ENCODE measurements around the gene TTC19.
"Not testable (repeated sequence)": the region's sequence is repeated elsewhere in the genome, so short reads cannot be mapped to it uniquely, and the experiment has no call there.

Gene TTC19

DNA sequence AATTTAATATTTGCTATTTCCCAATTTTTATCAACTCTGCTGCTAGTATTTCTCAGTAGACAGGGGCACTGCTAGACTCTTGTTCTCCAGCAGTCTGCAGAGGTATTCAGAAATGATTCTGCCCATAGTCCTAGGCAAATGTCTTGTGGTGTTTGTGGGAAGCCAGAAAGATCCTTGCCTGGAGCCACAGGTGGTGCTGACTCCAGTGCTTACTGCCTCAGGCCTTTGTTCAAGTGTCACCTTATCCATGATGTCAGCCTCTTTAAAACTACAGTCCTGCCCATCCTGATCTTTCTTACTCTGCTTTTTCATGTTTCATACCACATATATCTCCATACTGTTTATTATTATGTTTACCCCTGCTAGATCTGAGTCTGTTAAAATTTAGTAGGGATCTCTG, 26.6 kb upstream of the TTC19 start:
- no peak for DNase-seq

DNA sequence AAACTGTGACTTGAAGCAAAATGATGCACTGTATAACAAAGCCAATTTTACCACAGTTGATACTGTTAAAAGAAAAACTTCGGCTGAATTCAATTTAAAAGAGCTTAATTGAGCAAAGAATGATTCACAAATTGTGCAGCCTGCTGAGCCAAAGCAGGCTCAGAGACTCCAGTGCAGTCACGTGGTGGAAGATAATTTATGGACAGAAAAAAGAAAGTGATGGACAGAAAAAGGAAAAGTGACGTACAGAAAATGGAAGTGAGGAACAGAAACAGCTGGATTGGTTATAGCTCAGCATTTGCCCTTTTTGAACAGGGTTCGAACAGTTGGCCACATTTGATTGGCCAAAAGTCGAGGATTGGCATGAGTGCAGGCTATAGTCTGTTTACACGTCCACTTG, 25.8 kb upstream of the TTC19 start:
- DNase-seq: no peak

DNA sequence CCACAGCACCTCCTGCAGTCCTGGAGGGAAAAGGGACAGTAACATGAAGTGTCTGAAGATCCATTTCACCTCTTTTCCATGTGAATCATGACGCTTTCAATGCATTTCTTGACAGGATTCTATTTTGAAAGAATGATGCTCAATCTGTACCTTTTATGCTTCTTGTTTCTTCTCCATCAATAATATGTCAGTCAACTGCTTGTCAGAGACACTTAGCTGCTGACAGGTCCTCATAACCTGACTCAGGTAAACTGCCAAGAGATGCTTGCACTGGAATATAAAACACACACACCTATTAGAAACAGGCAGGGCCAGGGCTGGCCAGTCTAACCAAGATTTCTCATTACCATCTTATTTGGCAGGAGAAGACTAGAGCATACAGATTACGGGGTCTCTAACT, 21.7 kb upstream of the TTC19 start:
- DNase-seq: no peak

DNA sequence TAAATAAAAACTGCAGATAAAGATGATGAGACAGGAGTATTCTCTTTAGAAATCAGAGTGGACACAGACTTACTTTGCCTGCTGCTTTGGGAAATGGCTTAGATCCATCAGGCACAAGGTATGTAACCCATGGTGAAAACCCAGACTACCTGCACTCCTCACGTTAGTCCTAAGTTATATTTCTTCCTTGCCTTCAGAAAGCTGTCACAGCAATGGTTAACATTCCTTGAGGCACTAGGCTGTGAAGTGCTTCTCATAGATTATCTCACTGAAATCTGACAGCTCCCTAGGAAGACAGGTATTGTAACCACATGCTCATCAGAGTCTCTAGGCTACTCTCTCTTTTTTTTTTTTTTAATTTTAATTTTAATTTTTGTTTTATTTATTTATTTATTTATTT, 21.0 kb upstream of the TTC19 start:
- no peak for DNase-seq

DNA sequence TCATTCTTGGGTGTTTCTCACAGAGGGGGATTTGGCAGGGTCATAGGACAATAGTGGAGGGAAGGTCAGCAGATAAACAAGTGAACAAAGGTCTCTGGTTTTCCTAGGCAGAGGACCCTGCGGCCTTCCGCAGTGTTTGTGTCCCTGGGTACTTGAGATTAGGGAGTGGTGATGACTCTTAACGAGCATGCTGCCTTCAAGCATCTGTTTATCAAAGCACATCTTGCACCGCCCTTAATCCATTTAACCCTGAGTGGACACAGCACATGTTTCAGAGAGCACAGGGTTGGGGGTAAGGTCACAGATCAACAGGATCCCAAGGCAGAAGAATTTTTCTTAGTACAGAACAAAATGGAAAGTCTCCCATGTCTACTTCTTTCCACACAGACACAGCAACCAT, 20.6 kb upstream of the TTC19 start:
- DNase-seq: not testable (repeated sequence)

DNA sequence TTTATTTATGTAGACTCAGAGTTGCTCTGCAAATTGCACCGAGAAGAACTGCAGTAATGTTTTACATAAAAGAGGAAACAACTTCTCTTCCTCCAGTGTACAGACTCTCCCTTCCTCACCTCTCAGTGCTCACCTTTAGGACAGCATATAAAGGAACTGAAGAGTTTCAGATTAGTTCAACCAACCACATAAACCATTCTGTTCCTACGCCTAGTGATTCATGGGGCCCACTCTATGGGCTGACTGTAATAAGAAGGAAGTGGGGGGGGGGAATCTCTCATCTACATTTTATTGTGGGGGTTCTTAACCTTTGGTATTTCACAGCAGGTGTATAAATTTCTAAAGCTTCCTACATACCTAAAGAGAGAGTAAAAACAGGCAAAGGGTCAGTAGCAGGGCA, 18.4 kb upstream of the TTC19 start:
- DNase-seq: no peak

DNA sequence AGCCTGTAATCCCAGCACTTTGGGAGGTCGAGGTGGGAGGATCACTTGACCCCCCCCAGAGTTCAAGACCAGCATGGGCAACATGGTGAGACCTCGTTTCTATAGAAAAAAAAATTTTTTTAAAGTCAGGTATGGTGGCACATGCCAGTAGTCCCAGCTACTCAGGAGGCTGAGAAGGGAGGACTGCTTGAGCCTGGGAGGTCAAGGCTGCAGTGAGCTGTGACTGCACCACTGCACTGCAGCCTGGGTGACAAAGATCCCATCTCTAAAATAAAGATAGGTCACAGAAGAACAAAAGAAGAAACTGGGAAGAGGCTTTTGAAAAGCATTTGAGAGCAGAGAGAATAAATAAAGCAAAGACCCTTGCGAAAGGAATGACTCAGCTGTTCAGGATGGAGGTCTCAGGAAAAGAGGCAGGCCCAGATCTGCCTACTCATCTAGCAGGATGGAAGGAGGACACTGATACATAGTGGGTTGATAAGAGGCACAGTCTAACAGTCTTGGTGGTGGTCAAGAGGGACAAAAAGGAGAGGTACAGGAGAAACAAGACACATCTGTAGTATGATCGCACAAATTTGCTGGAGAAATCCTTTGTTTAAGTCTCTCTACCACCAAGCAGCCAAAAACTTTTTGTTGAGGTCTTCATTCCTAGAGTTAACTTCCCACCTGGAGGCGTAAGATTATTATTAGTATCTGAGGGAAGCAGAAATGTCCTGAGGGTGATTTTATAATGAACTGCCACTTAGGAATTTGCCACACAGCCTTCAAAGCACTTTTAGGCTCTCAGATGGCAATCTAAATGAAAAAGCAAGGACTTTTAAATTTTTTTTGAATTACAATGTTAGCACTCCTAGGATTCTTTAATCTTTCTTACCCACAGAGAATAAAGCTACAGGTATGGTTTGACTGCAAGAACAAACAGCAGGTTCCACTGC, 17.7 kb upstream of the TTC19 start:
- no peak for DNase-seq

DNA sequence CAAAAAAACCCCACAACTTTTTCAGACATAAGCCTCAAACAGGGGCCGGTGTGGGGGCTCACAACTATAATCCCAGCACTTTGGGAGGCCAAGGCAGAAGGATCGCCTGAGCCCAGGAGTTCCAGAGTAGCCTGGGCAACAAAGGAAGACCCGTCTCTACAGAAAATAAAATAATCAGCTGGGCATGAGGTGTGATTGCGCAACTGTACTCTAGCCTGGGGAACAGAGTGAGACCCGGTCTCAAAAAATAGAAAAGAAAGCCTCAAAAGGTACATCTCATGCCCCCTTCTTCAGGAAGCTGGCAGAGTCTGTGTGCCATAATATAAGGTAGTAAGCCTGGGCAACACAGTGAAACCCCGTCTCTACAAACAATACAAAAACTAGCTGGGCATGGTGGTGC, 3.3 kb upstream of the TTC19 start:
- DNase-seq: no peak

DNA sequence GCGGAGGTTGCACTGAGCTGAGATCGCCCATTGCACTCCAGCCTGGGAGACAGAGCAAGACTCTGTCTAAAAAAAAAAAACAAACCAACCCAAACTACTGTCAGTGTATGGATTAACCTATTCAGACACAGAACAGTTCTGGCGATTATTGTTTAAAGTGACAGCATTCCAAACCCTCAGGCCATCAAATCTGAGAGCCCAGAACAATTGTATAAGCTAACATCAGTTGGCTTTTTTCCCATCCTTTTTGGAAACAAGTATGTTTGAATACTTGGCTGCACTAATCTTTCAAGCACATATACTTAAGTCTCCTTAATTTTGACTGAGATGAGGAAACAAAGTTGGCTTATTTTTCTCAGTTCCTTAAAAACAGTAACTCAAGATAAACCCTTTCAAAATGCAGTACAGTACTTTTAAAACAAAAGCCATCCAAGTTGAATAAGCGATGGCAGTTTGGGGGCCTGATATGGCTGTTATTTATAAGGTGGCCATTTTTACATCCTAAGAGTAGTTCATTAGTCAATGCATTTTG, 1.5 kb upstream of the TTC19 start:
- DNase-seq: no peak

DNA sequence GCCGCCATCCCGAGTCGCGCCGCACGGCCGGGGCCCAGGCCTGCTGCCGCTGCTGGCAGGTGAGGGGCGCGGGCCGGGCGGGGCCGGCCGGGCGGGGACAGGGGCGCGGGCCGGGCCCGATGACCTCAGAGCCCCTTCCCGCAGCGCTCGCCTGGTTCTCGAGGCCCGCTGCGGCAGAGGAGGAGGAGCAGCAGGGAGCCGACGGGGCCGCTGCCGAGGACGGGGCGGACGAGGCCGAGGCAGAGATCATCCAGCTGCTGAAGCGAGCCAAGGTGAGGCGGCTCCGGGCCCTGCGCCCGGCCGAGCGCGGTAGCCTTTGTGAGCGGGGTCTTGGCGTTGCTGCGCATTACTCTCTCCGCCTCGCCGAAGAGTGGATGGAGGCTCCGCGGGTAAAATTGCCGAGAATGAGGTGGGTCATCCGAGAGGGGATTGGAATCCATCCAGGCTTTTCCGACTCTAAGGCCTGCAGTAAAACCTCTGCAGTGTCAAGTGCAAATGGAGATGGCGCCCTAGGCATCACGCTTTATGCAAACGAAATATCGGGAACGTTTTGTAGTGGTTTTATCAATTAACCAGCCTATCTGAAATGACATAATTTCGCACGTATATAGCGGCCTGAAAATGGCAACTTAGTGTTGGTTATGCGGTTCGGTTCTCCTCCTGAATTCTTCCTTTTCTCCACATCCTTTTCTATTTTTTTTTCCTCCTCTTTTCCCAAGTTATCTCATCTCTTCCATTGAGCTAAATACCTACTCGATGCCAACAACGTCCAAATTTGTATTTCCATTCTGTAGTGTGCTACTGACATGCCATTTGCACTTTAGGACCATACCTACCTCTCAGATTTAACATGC, 577 bp downstream of the TTC19 start:
- DNase-seq: peak in 1 of 2 donors; percentile 32

DNA sequence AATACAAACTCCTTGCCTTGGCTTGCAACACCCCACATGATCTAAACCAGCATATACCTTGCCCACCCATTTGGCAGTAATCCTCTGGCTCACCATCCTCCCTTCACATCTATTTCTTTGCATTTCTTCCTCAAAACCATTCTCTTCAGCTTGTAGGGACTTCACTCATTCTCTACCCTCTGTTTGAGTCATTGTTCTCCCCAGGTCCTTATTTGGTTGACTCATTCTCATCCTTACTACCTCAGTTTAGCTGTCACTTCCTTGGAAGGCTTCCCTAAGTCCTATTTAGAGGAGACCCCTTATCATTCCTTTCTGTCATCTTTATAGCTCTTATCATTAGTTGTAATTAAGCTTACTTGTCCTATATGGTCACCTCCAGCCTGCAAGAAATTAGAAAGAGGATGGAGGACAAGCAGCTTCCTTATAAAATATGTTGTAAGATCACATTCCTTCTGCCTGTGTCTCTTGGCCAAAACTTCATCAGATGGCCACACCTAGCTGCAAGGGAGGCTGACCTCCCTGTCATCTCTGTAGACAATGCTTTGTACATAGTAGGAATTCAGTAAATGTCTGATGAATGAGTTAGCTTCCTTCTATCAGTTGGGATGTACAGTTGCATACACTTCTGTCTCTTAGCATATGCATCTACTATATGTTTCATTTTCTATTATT, 1.7 kb downstream of the TTC19 start:
- DNase-seq: no peak

DNA sequence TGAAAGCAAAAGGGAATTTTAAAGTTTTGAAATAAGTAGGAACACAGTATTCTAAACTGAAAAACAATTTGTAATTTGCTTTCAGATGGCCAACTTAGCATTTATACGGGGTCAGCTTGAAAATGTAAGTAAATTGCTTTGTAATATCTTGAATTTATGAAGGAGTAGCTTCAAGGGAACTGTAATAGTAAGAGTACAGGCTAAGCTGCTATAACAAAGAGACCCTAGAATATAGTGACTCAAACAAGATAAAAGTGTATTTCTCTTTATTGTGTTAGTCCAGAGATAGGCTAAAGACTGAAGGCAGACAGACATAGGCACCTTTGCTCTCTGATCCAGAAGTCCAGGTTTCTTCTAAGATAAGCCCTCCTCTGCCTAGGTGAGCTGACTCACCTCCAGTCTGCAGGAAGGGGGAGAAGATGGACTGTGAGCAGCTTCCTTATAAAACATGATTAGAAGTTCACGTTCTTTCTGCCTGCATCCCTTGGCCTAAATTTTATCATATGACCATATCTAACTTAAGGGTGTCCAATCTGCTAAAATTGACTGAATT, 3.2 kb downstream of the TTC19 start:
- no peak for DNase-seq

DNA sequence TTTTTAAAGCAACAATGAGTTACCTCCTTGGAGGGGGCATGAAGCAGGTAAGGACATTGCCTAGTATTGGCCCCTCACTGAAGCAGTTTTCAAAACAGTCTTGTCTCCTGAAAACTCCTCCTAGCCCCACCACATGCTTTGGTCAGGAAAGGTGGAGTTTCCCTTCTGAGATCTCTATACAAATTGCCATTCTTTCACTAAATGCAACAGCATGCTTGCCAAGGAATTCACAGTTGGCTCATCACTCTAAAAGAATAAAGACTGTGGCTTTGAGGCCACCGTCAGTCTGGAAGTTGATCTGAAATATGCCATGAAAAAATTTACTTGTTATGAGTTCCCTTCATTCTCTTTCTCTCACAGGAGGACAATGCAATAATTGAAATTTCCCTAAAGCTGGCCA, 4.2 kb downstream of the TTC19 start:
- DNase-seq: no peak

DNA sequence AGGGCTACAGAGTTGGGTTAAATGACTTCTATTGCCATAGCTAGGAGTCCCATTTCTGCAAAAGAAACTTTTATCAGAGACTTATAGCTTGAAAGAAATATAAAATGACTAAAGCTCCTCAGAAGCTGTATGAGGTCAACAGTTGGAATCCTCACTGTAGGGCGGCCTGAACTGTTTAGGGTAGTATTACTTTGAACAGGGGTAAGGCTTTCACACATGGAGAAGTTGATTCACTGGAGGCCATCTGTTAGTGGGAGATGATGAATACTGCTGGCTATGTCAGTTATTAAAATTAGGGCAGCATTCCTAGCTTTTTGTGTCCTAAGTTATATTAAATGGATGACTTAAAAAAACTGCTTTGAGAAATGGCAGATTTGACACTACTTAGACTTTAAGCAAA, 6.0 kb downstream of the TTC19 start:
- no peak for DNase-seq

DNA sequence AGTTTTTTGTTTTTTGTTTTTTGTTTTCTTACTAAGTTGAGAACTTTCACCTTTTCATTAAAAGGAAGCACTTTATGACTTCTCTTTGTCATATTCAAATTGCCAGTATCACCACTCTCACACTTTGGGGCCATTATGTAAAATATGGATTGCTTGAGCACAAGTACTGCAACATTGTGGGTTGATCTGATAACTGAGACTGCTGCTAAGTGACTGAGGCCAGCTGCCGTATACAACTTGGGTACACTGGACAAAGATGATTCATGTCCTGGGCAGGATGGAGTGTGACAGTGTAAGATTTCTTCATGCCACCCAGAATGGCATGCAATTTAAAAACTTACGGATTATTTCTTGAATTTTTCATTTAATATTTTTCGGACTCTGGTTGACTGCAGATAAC, 7.8 kb downstream of the TTC19 start:
- no peak for DNase-seq

DNA sequence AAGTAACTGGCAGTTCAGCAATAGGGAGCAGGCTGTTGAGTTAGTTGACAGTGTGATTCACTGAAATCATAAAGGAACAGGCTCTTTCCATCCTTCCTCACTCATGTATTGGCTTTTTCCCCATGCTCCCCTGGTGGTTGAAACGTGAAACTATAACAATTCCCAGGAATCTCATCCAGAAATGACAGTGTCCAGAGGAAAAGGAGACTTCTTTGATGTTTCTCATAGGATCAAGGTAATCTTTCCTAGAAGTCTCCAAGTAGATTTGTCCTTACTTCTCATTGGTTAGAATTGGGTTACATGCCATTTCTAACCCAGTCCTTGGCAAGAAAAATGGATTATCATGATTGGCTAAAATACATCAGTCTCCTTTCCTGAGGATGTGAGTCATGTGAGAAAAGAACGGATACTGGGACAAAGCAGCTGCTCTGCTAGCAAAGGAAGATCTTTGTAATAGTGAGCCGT, 14.4 kb downstream of the TTC19 start:
- no peak for DNase-seq

DNA sequence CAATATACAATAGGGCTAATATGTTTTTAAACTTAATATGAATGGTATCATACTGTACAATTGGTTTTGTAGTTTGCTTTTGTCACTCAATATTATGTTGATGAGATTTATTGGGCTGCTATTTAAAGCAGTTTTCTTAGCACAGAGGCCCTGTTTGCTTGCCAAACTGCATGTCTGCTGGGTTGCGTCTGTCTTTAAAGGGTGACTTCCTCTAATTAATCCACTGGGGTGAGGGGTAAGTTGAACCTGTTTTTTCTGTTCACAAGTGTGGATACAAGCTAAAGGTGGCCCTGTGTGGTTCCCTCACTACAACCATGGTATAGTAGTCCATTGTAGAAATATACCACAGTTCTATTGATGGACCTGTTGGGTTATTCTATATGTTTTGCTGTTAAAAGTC, 19.7 kb downstream of the TTC19 start:
- no peak for DNase-seq

DNA sequence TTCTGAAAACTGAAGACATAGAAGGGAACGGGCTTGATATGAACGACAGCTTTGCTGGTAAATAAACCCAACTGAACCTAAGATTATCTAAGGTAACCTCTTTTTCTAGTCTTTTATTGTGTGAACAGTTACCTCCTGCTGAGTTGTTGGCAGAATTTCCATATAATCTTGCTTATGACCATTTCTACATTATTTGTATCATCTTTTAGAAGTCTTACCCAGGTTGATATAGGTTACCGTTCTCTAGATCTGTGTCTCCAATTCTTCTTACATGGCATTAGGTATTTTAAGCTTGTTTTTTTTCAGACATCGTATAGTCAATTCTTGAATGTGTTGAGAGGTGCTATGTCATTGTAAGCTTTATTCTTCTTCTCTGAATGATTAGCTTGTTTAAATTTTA, 24.3 kb downstream of the TTC19 start:
- no peak for DNase-seq

DNA sequence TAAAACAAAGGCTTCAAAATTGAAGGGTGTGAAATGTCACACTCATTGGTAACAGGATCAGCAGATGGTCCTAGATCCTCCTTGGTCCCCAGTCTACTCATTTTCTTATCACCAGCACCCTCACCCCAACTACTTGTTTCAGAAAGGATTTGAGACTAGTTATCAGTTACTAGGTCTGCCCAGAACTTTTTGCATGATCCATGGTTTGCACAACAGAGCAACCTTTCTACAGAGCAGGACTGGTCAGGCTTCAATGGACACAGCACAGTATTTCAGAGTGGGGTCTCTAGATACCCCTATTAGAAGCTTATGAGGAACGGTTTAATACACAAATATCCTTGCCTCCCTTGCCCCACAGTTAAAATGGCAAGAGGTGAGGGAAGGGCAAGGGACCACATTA, 25.6 kb downstream of the TTC19 start:
- DNase-seq: no peak

DNA sequence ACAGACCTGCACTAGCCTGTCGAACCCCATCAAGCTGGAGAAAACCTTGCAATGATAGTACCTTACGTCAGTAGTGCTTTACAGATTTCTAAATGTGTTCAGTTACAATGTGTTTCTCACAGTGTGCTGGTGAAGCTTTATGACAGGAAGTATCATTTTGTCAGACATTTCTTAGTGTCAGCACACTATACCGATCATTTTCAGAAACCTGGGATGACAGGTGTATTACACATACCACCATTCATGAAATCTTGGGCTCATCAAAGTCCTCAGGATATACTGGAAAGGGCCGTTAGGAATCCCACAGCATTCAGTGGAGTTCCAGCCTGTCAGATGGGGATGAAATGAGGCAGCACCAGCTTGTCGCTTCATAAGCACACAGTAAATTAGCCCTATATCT, 27.3 kb downstream of the TTC19 start:
- no peak for DNase-seq

DNA sequence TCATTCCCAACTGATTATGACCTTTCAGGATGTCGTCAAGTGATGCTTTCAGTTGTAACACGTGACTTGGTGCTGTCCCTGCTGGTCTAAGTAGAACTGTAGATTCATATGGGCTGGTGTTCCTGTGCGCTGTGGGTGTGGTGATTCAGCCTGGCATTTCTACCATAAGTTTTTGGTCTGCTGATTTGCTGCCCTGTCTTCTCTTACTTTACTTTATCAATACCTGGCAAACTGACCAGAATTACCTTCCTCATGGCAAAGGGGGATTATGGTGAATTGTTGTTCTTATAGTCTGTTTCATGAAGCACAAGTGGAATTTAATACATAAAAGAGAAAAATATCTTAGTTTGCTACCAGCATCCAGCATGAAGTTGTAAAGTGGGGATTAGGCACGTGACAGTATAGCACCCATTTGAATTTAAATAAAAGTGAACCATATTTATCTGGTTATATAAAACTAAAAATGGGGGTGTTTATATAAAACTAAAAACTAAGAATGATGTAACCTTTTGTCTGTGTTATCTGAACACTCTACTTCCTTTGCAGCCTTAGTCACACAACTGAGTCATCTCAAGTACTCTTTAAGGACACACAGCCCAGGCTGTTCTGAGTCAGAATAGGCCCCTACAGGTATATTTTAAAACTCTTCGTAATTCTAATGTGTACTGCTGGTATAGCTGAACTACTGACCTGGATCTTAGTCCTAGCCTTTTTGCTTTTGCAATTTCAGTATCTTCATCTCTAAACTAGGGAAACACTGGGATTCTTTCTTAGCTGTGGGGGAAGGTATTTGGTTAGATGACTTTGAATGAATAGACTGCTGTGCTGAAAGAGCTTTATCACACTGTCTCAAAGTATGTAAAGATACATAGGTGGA, 28.3 kb downstream of the TTC19 start:
- peak in 1 of 2 donors; percentile 28 for DNase-seq
